Neural progenitor cell (in vitro differentiated cells): Measurements from ENCODE around the gene MPRIP. TPM values are rescaled to one million over a fixed set of nuclear protein-coding genes. Genes with fewer than 3 reads are reported as not detected.
A peak's percentile ranks its signal among the peaks of the same experiment; 100 is the strongest.
"Not testable (repeated sequence)": the region's sequence is repeated elsewhere in the genome, so short reads cannot be mapped to it uniquely, and the experiment has no call there.

Experiments used
- DNase-seq: peaks from one replicate; pipeline ENCODE4 v3.0.0-alpha.2; 2016; ENCODE audit warnings: low spot score
- H2AFZ ChIP-seq: fragments of 200-600 bp; sonication (generic); replicated peaks from 2 replicates; pipeline ENCODE4 v1.6.1; 2016; ENCODE audit warnings: antibody characterized with exemption
- H3F3A ChIP-seq: fragments of 200-600 bp; sonication (generic); 2 replicates; pipeline ENCODE4 v1.6.1; 2016; ENCODE audit warnings: antibody characterized with exemption, low read depth
- H3K27ac ChIP-seq: fragments of 200-600 bp; sonication (generic); 2 replicates; pipeline ENCODE4 v1.5.1; 2016; ENCODE audit warnings: mild to moderate bottlenecking
- H3K27me3 ChIP-seq: fragments of 200-600 bp; sonication (generic); 2 replicates; pipeline ENCODE4 v1.6.1; 2016; ENCODE audit warnings: mild to moderate bottlenecking, moderate library complexity
- H3K36me3 ChIP-seq: fragments of 200-600 bp; sonication (generic); 2 replicates; pipeline ENCODE4 v1.5.1; 2016
- H3K4me1 ChIP-seq: fragments of 200-600 bp; sonication (generic); 2 replicates; pipeline ENCODE4 v1.6.1; 2016; ENCODE audit warnings: mixed run types
- H3K4me2 ChIP-seq: fragments of 200-600 bp; sonication (generic); 2 replicates; pipeline ENCODE4 v1.6.1; 2016
- H3K4me3 ChIP-seq: fragments of 200-600 bp; sonication (generic); 2 replicates; pipeline ENCODE4 v1.5.1; 2016
- H3K79me2 ChIP-seq: fragments of 200-600 bp; sonication (generic); 2 replicates; pipeline ENCODE4 v1.6.1; 2016; ENCODE audit warnings: low read depth
- H3K9ac ChIP-seq: fragments of 200-600 bp; sonication (generic); 2 replicates; pipeline ENCODE4 v1.6.1; 2016
- H3K9me3 ChIP-seq: fragments of 200-600 bp; sonication (generic); 2 replicates; pipeline ENCODE4 v1.5.1; 2016; ENCODE audit warnings: low read depth
- H4K20me1 ChIP-seq: fragments of 200-600 bp; sonication (generic); 2 replicates; pipeline ENCODE4 v1.6.1; 2016; ENCODE audit warnings: low read depth
- H3K27ac Mint-ChIP-seq: 3 replicates; pipeline ENCODE4 v1.8.0; 2021; ENCODE audit warnings: mixed read lengths
- H3K27me3 Mint-ChIP-seq: 2 replicates; pipeline ENCODE4 v1.8.0; 2022; ENCODE audit warnings: low read depth, mild to moderate bottlenecking, inconsistent platforms, moderate library complexity, mixed read lengths; ENCODE audit not compliant: insufficient read depth
- H3K36me3 Mint-ChIP-seq: 3 replicates; pipeline ENCODE4 v1.8.0; 2021; ENCODE audit warnings: mixed read lengths
- H3K4me1 Mint-ChIP-seq: 3 replicates; pipeline ENCODE4 v1.8.0; 2021; ENCODE audit warnings: mixed read lengths
- H3K4me3 Mint-ChIP-seq: 3 replicates; pipeline ENCODE4 v1.8.0; 2021; ENCODE audit warnings: mild to moderate bottlenecking, moderate library complexity, mixed read lengths
- H3K9me3 Mint-ChIP-seq: 3 replicates; pipeline ENCODE4 v1.8.0; 2020; ENCODE audit warnings: mixed read lengths
- EZH2 ChIP-seq: fragments of 200-600 bp; sonication (generic); IDR thresholded peaks from 2 replicates; pipeline ENCODE4 v1.6.1; 2017; ENCODE audit warnings: antibody characterized with exemption, mild to moderate bottlenecking, moderate library complexity
- EZH2phosphoT487 ChIP-seq: fragments of 200-600 bp; sonication (generic); IDR thresholded peaks from 2 replicates; pipeline ENCODE4 v1.6.1; 2017; ENCODE audit warnings: antibody characterized with exemption
- total RNA-seq: library from RNA; depleted of rRNA; stranded (reverse); fragments of >200 nt; gene quantifications from 2 replicates; pipeline ENCODE4 v1.2.3, GENCODE V29; 2015; ENCODE audit warnings: low replicate concordance
- TF ChIP-seq, protein P1 (sequence below): fragments of 200-600 bp; sonication (generic); IDR thresholded peaks from 2 replicates; pipeline ENCODE4 v1.5.1; 2017; ENCODE audit warnings: antibody characterized with exemption, mild to moderate bottlenecking

MPRIP gene, protein sequence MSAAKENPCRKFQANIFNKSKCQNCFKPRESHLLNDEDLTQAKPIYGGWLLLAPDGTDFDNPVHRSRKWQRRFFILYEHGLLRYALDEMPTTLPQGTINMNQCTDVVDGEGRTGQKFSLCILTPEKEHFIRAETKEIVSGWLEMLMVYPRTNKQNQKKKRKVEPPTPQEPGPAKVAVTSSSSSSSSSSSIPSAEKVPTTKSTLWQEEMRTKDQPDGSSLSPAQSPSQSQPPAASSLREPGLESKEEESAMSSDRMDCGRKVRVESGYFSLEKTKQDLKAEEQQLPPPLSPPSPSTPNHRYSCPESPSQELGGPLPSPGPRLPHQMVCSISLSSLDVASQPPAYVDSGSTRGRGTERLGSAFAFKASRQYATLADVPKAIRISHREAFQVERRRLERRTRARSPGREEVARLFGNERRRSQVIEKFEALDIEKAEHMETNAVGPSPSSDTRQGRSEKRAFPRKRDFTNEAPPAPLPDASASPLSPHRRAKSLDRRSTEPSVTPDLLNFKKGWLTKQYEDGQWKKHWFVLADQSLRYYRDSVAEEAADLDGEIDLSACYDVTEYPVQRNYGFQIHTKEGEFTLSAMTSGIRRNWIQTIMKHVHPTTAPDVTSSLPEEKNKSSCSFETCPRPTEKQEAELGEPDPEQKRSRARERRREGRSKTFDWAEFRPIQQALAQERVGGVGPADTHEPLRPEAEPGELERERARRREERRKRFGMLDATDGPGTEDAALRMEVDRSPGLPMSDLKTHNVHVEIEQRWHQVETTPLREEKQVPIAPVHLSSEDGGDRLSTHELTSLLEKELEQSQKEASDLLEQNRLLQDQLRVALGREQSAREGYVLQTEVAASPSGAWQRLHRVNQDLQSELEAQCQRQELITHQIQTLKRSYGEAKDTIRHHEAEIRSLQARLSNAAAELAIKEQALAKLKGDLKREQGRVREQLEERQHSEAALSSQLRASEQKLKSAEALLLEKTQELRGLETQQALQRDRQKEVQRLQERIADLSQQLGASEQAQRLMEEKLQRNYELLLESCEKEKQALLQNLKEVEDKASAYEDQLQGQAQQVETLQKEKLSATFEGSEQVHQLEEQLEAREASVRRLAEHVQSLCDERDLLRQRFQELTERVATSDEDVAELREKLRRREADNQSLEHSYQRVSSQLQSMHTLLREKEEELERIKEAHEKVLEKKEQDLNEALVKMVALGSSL (N-terminal part only)
- total RNA-seq, result 42.1 and 65.0 TPM in 2 replicates

DNA sequence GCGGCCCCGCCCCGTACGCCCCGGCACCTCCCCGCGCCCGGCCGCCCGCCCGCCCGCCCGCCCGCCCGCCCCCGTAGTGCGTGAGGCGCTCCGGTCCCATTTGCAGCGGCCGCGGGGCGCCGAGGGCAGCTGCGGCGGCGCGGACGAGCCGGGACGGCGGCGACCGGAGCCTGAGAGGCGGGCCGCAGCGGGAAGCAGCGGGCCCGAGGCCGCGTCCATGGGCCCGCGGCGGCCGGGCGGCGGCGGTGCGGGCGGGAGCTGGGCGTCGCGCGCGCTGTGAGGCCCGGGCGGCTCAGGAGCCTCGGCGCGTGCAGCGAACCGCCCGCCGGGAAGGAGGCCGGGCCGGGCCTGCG lies at the start of gene MPRIP:
Gene MPRIP, plus strand, starts transcription at position 74 of the 353 bp plus-strand sequence. CDS start 392 bp downstream, outside the sequence.
- Histone ChIP-seq H3K4me2 (peak within 1 kb of the TSS; percentile 83), H2AFZ (peak within 1 kb of the TSS; percentile 81), H3K4me3 (peak within 1 kb of the TSS; percentile 98), H3F3A (peaks cover 22% of the 10 kb centered on the region), H4K20me1 (peaks cover 30% of the 10 kb centered on the region), H3K27me3 (peaks cover 10% of the 10 kb centered on the region), H3K9me3 (no peaks in the 10 kb centered on the region), H3K4me1 (peaks cover 24% of the 10 kb centered on the region), H3K36me3 (no peaks in the 10 kb centered on the region), H3K27ac (no peak within 1 kb of the TSS), H3K79me2 (peaks cover 47% of the 10 kb centered on the region), H3K9ac (peak within 1 kb of the TSS; percentile 33)
- peaks cover 10% of the 10 kb centered on the region for H3K36me3 Mint-ChIP-seq
- peaks cover 50% of the 10 kb centered on the region for H3K4me1 Mint-ChIP-seq
- H3K9me3 Mint-ChIP-seq, result peaks cover 13% of the 10 kb centered on the region
- H3K27ac Mint-ChIP-seq, result peak within 1 kb of the TSS; percentile 93
- TF ChIP-seq, protein P1, sequence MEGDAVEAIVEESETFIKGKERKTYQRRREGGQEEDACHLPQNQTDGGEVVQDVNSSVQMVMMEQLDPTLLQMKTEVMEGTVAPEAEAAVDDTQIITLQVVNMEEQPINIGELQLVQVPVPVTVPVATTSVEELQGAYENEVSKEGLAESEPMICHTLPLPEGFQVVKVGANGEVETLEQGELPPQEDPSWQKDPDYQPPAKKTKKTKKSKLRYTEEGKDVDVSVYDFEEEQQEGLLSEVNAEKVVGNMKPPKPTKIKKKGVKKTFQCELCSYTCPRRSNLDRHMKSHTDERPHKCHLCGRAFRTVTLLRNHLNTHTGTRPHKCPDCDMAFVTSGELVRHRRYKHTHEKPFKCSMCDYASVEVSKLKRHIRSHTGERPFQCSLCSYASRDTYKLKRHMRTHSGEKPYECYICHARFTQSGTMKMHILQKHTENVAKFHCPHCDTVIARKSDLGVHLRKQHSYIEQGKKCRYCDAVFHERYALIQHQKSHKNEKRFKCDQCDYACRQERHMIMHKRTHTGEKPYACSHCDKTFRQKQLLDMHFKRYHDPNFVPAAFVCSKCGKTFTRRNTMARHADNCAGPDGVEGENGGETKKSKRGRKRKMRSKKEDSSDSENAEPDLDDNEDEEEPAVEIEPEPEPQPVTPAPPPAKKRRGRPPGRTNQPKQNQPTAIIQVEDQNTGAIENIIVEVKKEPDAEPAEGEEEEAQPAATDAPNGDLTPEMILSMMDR, result no peak
- TF ChIP-seq EZH2 (peak; percentile 10), EZH2phosphoT487 (no peak)
- peaks cover 11% of the 10 kb centered on the region for H3K27me3 Mint-ChIP-seq
- H3K4me3 Mint-ChIP-seq, result peak within 1 kb of the TSS; percentile 99
- no peak for DNase-seq

DNA sequence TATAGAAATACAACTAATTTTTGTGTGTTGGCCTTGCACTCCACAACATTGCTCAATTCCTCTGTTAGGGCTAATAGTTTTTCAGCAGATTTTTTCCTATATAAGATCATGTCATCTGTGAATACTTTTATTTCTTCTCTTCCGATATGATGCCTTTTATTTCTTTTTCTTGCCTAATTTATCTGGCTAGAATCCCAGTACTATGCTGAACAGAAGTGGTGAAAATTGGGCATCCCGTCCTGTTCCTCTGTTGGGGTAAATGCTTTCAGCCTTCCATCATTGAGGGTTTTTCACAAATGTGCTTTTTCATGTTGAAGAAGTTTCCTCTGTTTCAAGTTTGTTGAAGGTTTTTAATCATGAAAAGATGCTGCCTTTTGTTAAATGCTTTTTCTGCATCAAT lies 47.6 kb upstream of the MPRIP start:
- TF ChIP-seq EZH2phosphoT487 (no peak), EZH2 (no peak)
- TF ChIP-seq, protein P1, result no peak
- no peak overlapping the region for H2AFZ ChIP-seq
- no peaks in the 10 kb centered on the region for H3K79me2 ChIP-seq
- H3K27me3 ChIP-seq, result no peaks in the 10 kb centered on the region
- Mint-ChIP-seq H3K4me1 (no peaks in the 10 kb centered on the region), H3K4me3 (no peak overlapping the region), H3K27me3 (peaks cover 3% of the 10 kb centered on the region), H3K27ac (no peak overlapping the region), H3K36me3 (no peaks in the 10 kb centered on the region), H3K9me3 (peaks cover 2% of the 10 kb centered on the region)
- no peaks in the 10 kb centered on the region for H3K4me1 ChIP-seq
- no peaks in the 10 kb centered on the region for H4K20me1 ChIP-seq
- DNase-seq, result no peak
- H3K9me3 ChIP-seq, result no peaks in the 10 kb centered on the region
- H3K36me3 ChIP-seq, result no peaks in the 10 kb centered on the region
- no peak overlapping the region for H3K4me2 ChIP-seq
- H3K4me3 ChIP-seq, result no peak overlapping the region
- no peak overlapping the region for H3K27ac ChIP-seq
- H3K9ac ChIP-seq, result no peak overlapping the region
- no peaks in the 10 kb centered on the region for H3F3A ChIP-seq

DNA sequence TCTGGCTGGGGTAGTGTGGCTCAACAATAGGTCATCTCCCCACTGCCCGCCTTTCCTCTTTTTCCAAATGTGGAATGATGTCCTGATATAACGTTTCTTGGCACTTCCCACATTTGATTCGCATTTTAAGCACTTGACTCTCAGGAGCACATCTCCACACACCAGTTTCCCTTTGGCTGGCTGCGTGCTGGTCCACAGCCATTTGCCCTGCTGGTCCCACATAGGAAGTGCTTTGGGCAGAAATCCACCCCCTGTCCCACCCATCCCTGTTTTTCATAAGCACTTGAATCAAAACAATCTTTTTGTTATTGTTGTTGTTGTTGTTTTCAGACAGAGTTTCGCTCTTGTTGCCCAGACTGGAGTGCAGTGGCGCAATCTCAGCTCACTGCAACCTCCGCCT lies 46.3 kb upstream of the MPRIP start:
- Histone ChIP-seq H3K27ac (no peak overlapping the region), H3K4me3 (no peak overlapping the region), H3K27me3 (no peaks in the 10 kb centered on the region), H3K4me2 (no peak overlapping the region), H3K79me2 (no peaks in the 10 kb centered on the region), H4K20me1 (no peaks in the 10 kb centered on the region), H2AFZ (no peak overlapping the region), H3K36me3 (no peaks in the 10 kb centered on the region), H3K9me3 (no peaks in the 10 kb centered on the region), H3F3A (no peaks in the 10 kb centered on the region), H3K9ac (no peak overlapping the region), H3K4me1 (no peaks in the 10 kb centered on the region)
- Mint-ChIP-seq H3K4me1 (no peaks in the 10 kb centered on the region), H3K9me3 (no peaks in the 10 kb centered on the region), H3K36me3 (no peaks in the 10 kb centered on the region), H3K27ac (no peak overlapping the region), H3K4me3 (no peak overlapping the region), H3K27me3 (peaks cover 4% of the 10 kb centered on the region)
- TF ChIP-seq, protein P1, result no peak
- no peak for TF ChIP-seq EZH2phosphoT487
- DNase-seq, result no peak

DNA sequence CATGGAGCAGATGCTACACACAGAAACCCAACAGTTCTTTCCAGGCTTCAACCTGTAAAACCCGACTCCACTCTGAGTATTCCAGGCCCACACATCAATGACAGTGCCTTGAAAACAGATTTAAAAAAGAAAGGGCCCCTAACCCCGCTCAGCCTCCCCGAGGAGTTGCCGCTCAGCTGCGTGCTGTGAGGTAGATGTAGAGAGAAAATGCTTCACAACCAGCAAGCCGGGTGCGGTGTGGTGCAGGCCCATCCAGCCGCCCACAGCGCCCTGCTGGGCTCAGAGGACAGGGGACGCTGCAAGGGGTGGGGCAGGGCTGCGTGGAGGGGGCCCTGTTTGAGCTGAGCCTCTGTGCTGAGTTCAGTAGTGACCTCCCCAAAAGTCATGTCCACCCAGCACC lies 45.5 kb upstream of the MPRIP start:
- H4K20me1 ChIP-seq, H3K27me3 ChIP-seq, H3K9me3 ChIP-seq, H3K4me1 Mint-ChIP-seq, H3K4me1 ChIP-seq, H3K9ac ChIP-seq, H3F3A ChIP-seq, H3K36me3 Mint-ChIP-seq, H3K79me2 ChIP-seq, H3K9me3 Mint-ChIP-seq, H3K4me3 ChIP-seq, H2AFZ ChIP-seq, H3K36me3 ChIP-seq, H3K27ac ChIP-seq, H3K27ac Mint-ChIP-seq, H3K4me2 ChIP-seq, DNase-seq, H3K27me3 Mint-ChIP-seq: not testable (repeated sequence)
- peak overlapping the region; percentile 62 for H3K4me3 Mint-ChIP-seq
